Renal cortex interstitium (tissue), 11 donors: ENCODE data around the gene SLC6A19. TPM values are rescaled to one million over a fixed set of nuclear protein-coding genes. Genes with fewer than 3 reads are reported as not detected.

Source experiments
- DNase-seq, 11 donors: peaks; one replicate each; pipeline ENCODE4 v3.0.0-alpha.2; 2013; ENCODE audit warnings: low read depth in 9 of 11, low spot score in 4 of 11; ENCODE audit errors: extremely low read depth in 1 of 11
- polyA plus RNA-seq, 3 donors: library from polyadenylated mRNA; unstranded; fragments of 120-200 nt; gene quantifications; one replicate each; pipeline ENCODE4 v1.2.1, GENCODE V29; 2013; ENCODE audit not compliant: insufficient read length in 3 of 3

The SLC6A19 gene
- polyA plus RNA-seq, 3 donors: 51.8 to 83.3 (median 56.1) TPM

- DNase-seq: no peak
Observed at GRCh38 chr5:1186351-1187233, 14.8 kb upstream of the SLC6A19 start.

DNA sequence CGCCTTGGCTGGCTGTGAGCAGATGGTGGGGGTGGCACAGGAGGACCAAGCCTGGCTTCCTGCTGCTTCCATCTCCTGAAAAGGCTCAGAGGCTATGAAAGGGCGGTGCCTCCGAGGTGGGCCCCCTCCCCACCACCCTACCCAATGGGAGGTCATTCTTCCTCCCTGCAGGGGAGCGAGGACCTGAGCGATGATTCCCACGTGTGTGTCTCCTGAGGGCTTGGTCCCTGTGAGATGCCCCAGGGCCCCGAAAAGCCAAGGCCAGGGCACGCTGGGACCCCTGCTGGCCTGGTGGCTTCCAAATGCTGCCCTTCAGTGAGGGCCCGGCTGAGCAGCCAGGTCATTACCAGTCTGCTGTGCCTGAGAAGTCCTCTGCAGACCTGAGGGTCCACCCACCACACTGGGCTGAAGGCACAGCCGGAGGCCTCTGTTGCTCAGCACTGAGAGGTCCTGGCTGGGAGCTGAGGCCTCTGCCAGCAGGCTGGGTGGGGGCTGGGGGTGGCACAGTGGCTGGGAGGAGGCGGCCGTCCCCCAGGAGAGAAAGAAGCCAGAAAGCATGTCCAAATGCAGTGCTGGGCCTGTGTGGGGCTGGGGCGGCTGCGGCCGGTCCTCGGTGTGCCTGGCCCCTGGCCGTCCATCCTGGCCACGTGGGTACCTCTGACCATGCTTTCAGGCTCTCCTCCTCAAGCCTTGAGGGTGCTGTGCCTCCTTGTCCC lies 14.0 kb upstream of the SLC6A19 start:
- no peak for DNase-seq

DNA sequence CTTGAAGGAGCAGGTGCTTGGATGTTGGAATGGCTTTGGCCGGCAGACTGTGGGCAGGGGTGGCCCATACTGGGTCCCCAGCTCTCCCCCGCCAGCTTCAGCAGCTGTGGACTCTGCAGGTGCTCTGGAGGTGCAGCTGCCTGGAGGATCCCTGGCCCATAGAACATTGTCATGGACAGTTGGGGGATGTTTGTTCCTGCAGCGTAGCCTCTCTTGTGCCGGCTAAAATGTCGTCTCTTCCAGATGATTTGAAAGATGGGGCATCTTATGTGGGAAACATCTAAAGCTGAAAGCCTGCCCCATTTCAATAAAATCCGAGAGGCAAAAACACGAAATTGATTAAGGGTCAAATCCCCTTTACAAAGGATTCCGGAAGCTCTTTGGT lies 13.5 kb upstream of the SLC6A19 start:
- no peak for DNase-seq

DNA sequence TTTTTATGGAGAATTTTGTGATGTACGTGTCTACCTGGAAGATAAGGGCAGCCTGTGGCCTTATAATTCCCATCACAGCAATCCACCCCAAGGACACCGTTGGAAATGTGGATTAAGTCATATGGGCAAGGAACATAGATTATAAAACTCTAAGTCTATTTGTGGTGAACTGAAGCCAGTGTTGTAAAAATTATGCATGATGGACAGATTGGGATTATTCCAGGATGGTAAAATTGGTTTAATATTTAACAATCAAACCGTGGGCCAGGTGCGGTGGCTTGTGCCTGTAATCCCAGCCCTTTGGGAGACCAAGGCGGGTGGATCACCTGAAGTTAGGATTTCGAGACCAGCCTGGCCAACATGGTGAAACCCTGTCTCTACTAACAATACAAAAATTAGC lies 12.9 kb upstream of the SLC6A19 start:
- DNase-seq: no peak

- no peak for DNase-seq
Observed at GRCh38 chr5:1189269-1189668, 12.1 kb upstream of the SLC6A19 start.

DNA sequence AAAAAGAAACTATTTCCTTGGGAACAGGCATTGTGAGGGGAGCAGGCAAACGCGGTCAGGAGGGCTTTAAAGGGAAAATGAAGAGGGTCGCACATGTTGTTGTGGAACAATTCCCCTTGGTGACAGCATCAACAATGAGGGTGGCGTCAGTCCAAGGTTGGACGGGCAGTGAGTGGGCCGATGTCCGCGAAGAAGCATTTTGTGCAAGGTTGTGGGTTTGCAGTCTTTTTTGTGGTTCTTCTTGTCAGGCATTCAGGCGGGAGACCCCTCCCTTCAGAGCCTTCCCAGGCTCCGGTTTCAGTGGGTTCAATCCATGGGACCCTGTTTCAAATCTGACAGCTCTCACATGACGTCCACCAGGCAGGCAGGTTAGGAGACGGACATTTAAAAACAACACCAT lies 11.1 kb upstream of the SLC6A19 start:
- DNase-seq: peak in 3 of 11 donors; percentile 35 to 53 (median 45)

DNA sequence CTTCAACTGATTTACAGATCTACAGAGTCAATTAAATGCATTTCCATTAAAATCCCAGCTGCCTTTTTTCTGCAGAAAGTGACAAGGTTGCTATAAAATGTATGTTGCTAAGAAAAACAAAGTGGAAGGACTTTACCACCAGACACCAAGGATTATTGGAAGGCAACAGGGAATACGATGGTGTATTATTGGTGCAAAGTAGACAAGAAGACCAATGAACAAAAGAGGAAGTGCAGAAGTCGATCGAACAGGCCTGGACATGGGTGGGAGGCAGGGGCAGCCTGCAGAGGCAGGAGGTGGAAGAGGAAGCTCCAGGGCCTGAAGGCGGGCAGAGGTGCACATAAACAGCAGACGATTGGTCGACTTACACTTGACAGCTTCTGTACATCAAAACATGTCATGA lies 10.6 kb upstream of the SLC6A19 start:
- peak in 6 of 11 donors; percentile 44 to 68 (median 59) for DNase-seq

DNA sequence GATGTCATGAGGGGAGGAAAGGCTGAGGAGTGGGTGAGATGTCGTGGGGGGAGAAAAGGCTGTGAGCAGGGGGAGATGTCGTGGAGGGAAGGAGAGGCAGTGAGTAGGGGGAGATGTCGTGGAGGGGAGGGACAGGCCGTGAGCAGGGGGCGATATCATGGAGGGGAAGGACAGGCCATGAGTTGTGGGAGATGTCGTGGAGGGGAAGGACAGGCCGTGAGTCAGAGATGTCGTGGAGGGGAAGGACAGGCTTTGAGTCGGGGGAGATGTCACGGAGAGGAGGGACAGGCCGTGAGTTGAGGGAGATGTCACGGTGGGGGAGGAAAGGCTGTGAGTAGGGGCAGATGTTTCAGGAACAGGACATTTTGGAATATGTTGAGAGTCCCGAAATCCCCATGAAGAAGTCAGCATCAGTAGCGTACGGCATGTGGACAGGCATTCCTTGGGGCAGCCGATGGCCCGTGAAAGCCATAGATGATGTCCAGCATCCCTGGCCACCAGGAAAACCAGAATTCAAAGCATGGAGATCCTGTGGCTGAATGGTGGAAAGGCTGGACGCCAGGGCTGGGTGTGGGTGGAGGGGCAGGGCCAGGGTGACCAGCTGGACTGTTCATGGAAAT lies 8.3 kb upstream of the SLC6A19 start:
- DNase-seq: no peak

DNA sequence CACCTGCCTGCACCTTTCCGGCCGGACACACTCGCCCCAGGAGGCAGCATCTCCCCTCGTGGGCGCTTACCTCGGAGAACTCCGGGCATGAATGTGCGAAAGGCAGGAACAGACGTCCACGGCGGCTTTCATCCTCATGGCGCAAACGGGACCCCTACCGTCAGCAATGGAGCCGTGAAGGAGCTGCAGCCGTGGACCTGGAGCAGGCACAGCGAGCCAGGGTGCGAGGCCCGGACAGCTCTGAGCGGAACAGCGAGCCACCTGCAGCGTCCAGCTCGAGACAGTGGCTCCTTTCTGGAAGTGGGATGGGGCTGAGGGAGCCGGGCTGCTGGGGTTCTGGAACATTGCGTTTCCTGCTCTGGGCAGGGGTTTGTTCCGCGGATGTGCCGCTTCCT lies 7.8 kb upstream of the SLC6A19 start:
- no peak for DNase-seq

DNA sequence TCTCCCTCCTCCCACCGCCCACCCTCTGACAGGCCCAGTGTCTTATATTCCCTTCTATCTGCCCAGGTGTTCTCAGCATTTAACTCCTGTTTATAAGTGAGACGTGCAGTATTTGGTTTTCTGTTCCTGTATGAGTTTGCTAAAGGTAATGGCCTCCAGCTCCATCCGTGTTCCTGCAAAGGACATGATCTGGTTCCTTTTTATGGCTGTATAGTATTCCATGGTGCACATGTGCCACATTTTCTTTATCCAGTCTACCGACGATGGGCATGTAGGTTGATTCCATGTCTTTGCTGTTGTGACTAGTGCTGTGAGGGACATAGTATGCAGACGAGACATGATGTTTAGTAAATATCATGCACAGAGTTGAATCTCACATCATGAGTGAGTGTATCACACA lies 7.0 kb upstream of the SLC6A19 start:
- DNase-seq: no peak

GRCh38 chr5:1195439-1195838 lies 6.0 kb upstream of the SLC6A19 start:
- DNase-seq: no peak

DNA sequence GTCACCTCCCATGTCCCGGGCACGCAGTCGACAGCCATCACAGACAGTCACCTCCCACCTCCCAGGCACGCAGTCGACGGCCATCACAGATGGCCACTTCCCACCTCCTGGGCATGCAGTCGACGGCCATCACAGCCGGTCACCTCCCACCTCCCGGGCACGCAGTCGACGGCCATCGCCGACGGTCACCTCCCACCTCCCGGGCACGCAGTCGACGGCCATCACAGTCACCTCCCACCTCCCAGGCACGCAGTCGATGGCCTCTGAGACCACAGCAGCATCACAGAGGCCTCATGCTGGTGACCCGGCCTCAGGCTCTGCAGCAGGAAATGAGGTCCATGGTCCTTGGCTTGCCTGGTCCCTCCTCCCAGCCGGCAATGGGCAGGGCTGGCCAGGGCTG lies 5.5 kb upstream of the SLC6A19 start:
- no peak for DNase-seq

DNA sequence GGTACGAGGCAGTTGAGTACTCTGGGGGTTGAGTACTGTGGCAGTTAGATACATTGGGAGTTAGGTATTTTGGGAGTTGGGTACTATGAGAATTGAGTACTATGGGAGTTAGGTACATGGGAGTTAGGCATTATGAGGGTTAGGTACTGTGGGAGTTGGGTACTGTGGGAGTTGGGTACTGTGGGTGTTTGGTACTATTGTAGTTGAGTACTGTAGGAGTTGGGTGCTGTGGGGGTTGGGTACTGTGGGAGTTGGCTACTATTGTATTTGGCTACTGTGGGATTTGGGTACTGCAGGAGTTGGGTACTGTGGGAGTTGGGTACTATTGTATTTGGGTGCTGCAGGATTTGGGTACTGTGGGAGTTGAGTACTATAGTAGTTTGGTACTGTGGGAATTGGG lies 4.8 kb upstream of the SLC6A19 start:
- DNase-seq: no peak

DNA sequence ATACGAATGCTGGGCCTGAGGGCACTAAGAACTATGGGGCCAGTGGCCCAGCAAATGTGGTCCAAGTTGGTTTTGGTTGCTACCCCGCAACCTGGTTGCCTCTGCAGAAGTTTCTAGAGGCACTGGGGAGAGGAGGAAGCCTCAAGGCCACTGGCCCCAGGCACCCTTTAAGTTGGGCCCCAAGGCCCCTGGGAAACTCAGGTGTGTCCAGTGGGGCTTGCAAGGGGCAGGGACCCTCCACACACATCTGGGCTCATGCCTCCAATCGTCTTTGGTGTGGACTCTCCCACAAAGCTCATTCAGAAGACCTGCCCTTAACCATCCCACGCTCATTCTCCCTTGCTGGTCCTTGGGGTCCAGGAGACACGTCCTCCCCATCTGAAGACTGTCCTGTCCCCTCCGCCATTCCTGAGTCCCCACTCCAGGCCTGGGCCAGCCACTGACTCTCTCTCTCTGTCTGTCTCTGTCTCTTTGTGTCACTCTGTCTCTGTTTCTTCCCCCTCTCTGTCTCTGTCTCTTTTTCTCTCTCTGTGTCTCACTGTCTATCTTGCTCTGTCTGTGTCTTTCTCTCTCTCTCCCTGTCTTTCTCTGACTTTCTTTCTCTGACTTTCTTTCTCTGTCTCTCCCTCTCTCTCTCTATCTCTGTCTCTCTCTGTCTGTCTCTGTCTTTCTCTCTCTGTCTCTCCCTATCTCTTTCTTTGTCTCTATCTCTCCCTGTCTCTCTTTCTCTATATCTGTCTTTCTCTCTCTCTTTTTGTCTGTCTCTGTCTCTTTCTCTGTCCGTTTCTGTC lies 3.3 kb upstream of the SLC6A19 start:
- no peak for DNase-seq

GRCh38 chr5:1199340-1199648 lies 2.1 kb upstream of the SLC6A19 start:
- no peak for DNase-seq

- no peak for DNase-seq
Observed at GRCh38 chr5:1199649-1200494, 1.5 kb upstream of the SLC6A19 start.

GRCh38 chr5:1200495-1201326 lies 684 bp upstream of the SLC6A19 start:
- no peak for DNase-seq
